CD4-positive, alpha-beta memory T cell (primary cell): Measurements from ENCODE around the gene TRIM39. TPM values are rescaled to one million over a fixed set of nuclear protein-coding genes. Genes with fewer than 3 reads are reported as not detected.

ENCODE experiments used
- CTCF ChIA-PET: fragments of 350-600 bp; sonication (Branson Sonifier 250); formaldehyde crosslinking; loops from one replicate; lab custom pipeline; 2021; ENCODE audit warnings: inconsistent platforms; ENCODE audit not compliant: partially characterized antibody; lab: Charles Lee
- POLR2A ChIA-PET: fragments of 350-600 bp; sonication (Branson Sonifier 250); formaldehyde crosslinking; loops from one replicate; lab custom pipeline; 2021; ENCODE audit not compliant: partially characterized antibody; lab: Charles Lee
- DNase-seq, 5 donors: peaks; one replicate each; pipeline versions ENCODE4 v3.0.0 to v3.0.0-alpha.2; 2020 to 2022; ENCODE audit warnings: mixed read lengths in 1 of 5
- H3K27ac ChIP-seq: one replicate; pipeline ENCODE4 v1.7.0; 2013; ENCODE audit warnings: low read depth, low read length
- H3K27me3 ChIP-seq: 2 replicates; pipeline ENCODE4 v1.7.0; 2013; ENCODE audit warnings: mild to moderate bottlenecking, low read length, moderate library complexity; ENCODE audit not compliant: insufficient read depth
- H3K36me3 ChIP-seq: 2 replicates; pipeline ENCODE4 v1.7.0; 2013; ENCODE audit warnings: mild to moderate bottlenecking, low read length, moderate library complexity; ENCODE audit not compliant: insufficient read depth
- H3K4me1 ChIP-seq: 2 replicates; pipeline ENCODE4 v1.7.0; 2013; ENCODE audit warnings: mild to moderate bottlenecking, low read length, moderate library complexity; ENCODE audit not compliant: insufficient read depth
- H3K4me3 ChIP-seq, 2 donors: one replicate each; pipeline ENCODE4 v1.7.0; 2013; ENCODE audit warnings: low read length in 2 of 2, mild to moderate bottlenecking in 1 of 2
- H3K9me3 ChIP-seq, 2 donors: one replicate each; pipeline ENCODE4 v1.7.0; 2013; ENCODE audit warnings: low read length in 2 of 2, control low read depth in 1 of 2; ENCODE audit not compliant: control insufficient read depth in 1 of 2
- H3K27ac Mint-ChIP-seq, 7 donors: one replicate each; pipeline ENCODE4 v1.8.0; 2020 to 2021; ENCODE audit warnings: mixed read lengths in 7 of 7, mild to moderate bottlenecking in 6 of 7, inconsistent platforms in 3 of 7, moderate library complexity in 3 of 7
- H3K27me3 Mint-ChIP-seq, 2 donors: one replicate each; pipeline ENCODE4 v1.8.0; 2020 to 2021; ENCODE audit warnings: mixed read lengths in 2 of 2
- H3K36me3 Mint-ChIP-seq, 2 donors: one replicate each; pipeline ENCODE4 v1.8.0; 2020 to 2021; ENCODE audit warnings: mixed read lengths in 2 of 2, inconsistent platforms in 1 of 2, mild to moderate bottlenecking in 1 of 2
- H3K4me1 Mint-ChIP-seq, 4 donors: one replicate each; pipeline ENCODE4 v1.8.0; 2020 to 2021; ENCODE audit warnings: mixed read lengths in 4 of 4, mild to moderate bottlenecking in 1 of 4
- H3K4me3 Mint-ChIP-seq, 8 donors: one replicate each; pipeline ENCODE4 v1.8.0; 2020 to 2021; ENCODE audit warnings: mixed read lengths in 8 of 8, mild to moderate bottlenecking in 7 of 8, moderate library complexity in 6 of 8, inconsistent platforms in 3 of 8
- H3K9me3 Mint-ChIP-seq, 8 donors: one replicate each; pipeline ENCODE4 v1.8.0; 2020 to 2021; ENCODE audit warnings: mixed read lengths in 8 of 8, mild to moderate bottlenecking in 5 of 8, inconsistent platforms in 3 of 8, moderate library complexity in 1 of 8
- intact Hi-C: fragments of 100-400 bp; cut with micrococcal nuclease; formaldehyde crosslinking; loops from one replicate; pipeline ENCODE4 v1.15.1; 2023
- polyA plus RNA-seq, 2 donors: library from polyadenylated mRNA; unstranded; fragments of 300-500 nt; fragmentation: Illumina TruSeq; gene quantifications; one replicate each; pipeline ENCODE4 v1.2.3, GENCODE V29; 2021
- total RNA-seq, 2 experiments: library from RNA; stranded (reverse); gene quantifications; one replicate each; pipeline ENCODE4 v1.2.3, GENCODE V29; 2021

TRIM39 gene
- total and polyA plus RNA-seq, 4 experiments from 2014 or later = 6.9 to 30.9 (median 23.1) TPM

DNA sequence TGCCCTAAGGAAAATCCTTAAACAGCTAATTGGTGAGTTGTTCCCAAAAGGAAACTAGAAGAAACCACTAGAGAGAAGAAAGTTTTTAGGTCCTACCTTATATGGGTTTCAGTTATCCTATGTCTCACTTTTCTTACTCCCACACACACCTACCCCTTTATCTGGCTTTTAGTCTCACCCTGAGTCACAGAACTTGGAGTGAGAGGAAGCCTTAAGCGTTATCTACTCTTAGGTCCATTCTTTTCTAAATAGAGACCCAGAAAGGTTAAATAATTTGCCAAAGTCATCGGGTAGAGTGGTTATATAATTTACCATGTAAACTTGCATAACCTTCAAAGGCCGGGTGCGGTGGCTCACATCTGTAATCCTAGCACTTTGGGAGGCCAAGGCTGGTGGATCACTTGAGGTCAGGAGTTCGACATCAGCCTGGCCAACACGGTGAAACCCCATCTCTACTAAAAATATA lies 13.9 kb downstream of the TRIM39 start:
- Mint-ChIP-seq H3K4me3 (no peak overlapping the region), H3K36me3 (peaks cover 41 to 57% of the 10 kb centered on the region in 2 donors), H3K27me3 (no peaks in the 10 kb centered on the region), H3K27ac (peak overlapping the region in 1 of 7 donors; percentile 41), H3K9me3 (no peaks in the 10 kb centered on the region), H3K4me1 (peaks cover 5 to 18% (median 6%) of the 10 kb centered on the region in 4 donors)
- intact Hi-C loops = no loop called here
- Histone ChIP-seq H3K4me3 (no peak overlapping the region), H3K27me3 (no peaks in the 10 kb centered on the region), H3K4me1 (peaks cover 8% of the 10 kb centered on the region), H3K36me3 (peaks cover 51% of the 10 kb centered on the region), H3K27ac (no peak overlapping the region), H3K9me3 (no peaks in the 10 kb centered on the region)
- POLR2A ChIA-PET = no interaction called here
- DNase-seq = no peak
- CTCF ChIA-PET = no interaction called here

DNA sequence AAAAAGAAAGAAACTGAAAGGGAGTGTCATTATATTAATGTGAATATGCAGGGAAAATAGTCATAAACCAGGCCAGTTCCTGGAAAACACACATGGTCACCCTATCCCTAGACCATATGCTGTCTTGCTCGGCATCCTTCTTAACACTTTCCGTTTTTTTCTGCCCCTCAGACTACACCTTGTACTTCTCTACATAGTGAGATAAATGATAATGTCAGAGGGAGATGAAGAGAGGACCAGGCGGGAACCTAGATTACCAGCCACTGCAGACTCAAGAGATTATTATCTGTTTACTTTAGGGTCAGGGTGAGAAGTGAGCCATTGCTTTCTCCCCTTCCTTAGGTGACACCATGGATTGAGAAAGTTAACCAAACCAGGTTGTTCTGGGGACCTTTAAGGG lies 14.5 kb downstream of the TRIM39 start:
- Mint-ChIP-seq H3K9me3 (no peaks in the 10 kb centered on the region), H3K27me3 (no peaks in the 10 kb centered on the region), H3K4me1 (peaks cover 10 to 24% (median 12%) of the 10 kb centered on the region in 4 donors), H3K4me3 (no peak overlapping the region), H3K27ac (peak overlapping the region in 1 of 7 donors; percentile 30), H3K36me3 (peaks cover 41 to 56% of the 10 kb centered on the region in 2 donors)
- intact Hi-C loops = no loop called here
- Histone ChIP-seq H3K9me3 (no peaks in the 10 kb centered on the region), H3K27me3 (no peaks in the 10 kb centered on the region), H3K4me1 (peaks cover 14% of the 10 kb centered on the region), H3K36me3 (peaks cover 45% of the 10 kb centered on the region), H3K4me3 (no peak overlapping the region), H3K27ac (no peak overlapping the region)
- POLR2A ChIA-PET = interaction anchor here (1.8 kb wide), 1 partner anchor 15 kb away, joined by 6 read pairs; the partner anchor contains the start of gene TRIM39
- CTCF ChIA-PET = no interaction called here
- DNase-seq = no peak

DNA sequence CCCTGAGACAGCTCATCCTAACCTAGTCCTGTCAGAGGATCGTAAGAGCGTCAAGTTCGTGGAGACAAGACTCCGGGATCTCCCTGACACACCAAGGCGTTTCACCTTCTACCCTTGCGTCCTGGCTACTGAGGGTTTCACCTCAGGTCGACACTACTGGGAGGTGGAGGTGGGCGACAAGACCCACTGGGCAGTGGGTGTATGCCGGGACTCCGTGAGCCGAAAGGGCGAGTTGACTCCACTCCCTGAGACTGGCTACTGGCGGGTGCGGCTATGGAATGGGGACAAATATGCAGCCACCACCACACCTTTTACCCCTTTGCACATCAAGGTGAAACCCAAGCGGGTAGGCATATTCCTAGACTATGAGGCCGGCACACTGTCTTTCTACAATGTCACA lies 15.0 kb downstream of the TRIM39 start:
- no peaks in the 10 kb centered on the region for H3K9me3 Mint-ChIP-seq
- no peak for DNase-seq
- intact Hi-C loops = no loop called here
- no peak overlapping the region for H3K27ac Mint-ChIP-seq
- Histone ChIP-seq H3K27ac (no peak overlapping the region), H3K27me3 (no peaks in the 10 kb centered on the region), H3K4me3 (no peak overlapping the region), H3K36me3 (peaks cover 44% of the 10 kb centered on the region), H3K9me3 (no peaks in the 10 kb centered on the region), H3K4me1 (peaks cover 14% of the 10 kb centered on the region)
- H3K4me1 Mint-ChIP-seq = peaks cover 12 to 26% (median 13%) of the 10 kb centered on the region in 4 donors
- CTCF ChIA-PET = no interaction called here
- no peaks in the 10 kb centered on the region for H3K27me3 Mint-ChIP-seq
- peaks cover 39 to 51% of the 10 kb centered on the region in 2 donors for H3K36me3 Mint-ChIP-seq
- H3K4me3 Mint-ChIP-seq = no peak overlapping the region
- POLR2A ChIA-PET = interaction anchor here (1.8 kb wide), 1 partner anchor 15 kb away, joined by 6 read pairs; the partner anchor contains the start of gene TRIM39

DNA sequence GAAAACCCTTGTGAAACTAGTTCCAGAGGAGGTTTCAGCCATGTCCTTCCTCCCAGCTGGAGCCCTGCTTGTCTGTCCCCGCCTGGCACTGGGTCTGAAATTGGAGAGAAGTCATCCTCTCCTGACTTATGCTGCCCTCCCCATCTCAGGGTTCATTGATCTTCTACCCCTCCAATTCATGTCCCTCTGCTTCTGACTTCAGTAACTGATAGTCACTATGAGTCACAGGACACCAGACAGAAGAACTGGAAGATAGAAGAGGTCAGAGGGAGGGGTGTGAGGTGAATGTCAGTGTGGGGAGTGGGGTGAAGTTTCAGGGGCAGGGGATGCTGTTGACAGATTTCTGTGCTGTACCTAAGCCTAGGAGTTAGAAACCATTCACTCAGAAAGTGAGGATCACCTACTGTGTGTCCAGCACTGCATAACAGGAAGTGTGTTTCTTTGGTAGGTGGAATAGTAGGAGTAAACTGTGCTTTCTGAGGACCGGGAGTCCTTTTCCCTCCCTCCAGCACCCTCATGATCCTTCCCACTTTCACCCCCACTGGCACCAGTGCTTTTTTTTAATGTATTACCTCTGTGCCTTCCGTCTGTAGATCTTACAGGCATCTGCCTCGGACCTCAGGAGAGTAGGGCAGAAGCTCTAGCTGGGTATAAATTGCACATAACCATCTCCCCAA lies 17.6 kb downstream of the TRIM39 start:
- peaks cover 18 to 37% (median 22%) of the 10 kb centered on the region in 4 donors for H3K4me1 Mint-ChIP-seq
- no peaks in the 10 kb centered on the region for H3K27me3 ChIP-seq
- intact Hi-C loops = no loop called here
- peak overlapping the region; percentile 75 to 98 (median 94) for H3K27ac Mint-ChIP-seq
- H3K4me3 Mint-ChIP-seq = peak overlapping the region in 7 of 8 donors; percentile 87 to 95 (median 92)
- H3K27me3 Mint-ChIP-seq = peaks cover 0 to under 1% of the 10 kb centered on the region in 2 donors
- peaks cover 19% of the 10 kb centered on the region for H3K4me1 ChIP-seq
- H3K9me3 ChIP-seq = no peaks in the 10 kb centered on the region
- peaks cover 33% of the 10 kb centered on the region for H3K36me3 ChIP-seq
- no peak for DNase-seq
- H3K9me3 Mint-ChIP-seq = no peaks in the 10 kb centered on the region
- peak overlapping the region in 1 of 2 donors; percentile 78 for H3K4me3 ChIP-seq
- peaks cover 30 to 45% of the 10 kb centered on the region in 2 donors for H3K36me3 Mint-ChIP-seq
- ChIA-PET CTCF (no interaction called here), POLR2A (interaction anchor here (1.0 to 1.3 kb wide), 3 partner anchors 16 to 130 kb away, joined by 3 to 19 read pairs (median 4); partner anchors contain the start of gene TRIM39)
- H3K27ac ChIP-seq = peak overlapping the region; percentile 87

DNA sequence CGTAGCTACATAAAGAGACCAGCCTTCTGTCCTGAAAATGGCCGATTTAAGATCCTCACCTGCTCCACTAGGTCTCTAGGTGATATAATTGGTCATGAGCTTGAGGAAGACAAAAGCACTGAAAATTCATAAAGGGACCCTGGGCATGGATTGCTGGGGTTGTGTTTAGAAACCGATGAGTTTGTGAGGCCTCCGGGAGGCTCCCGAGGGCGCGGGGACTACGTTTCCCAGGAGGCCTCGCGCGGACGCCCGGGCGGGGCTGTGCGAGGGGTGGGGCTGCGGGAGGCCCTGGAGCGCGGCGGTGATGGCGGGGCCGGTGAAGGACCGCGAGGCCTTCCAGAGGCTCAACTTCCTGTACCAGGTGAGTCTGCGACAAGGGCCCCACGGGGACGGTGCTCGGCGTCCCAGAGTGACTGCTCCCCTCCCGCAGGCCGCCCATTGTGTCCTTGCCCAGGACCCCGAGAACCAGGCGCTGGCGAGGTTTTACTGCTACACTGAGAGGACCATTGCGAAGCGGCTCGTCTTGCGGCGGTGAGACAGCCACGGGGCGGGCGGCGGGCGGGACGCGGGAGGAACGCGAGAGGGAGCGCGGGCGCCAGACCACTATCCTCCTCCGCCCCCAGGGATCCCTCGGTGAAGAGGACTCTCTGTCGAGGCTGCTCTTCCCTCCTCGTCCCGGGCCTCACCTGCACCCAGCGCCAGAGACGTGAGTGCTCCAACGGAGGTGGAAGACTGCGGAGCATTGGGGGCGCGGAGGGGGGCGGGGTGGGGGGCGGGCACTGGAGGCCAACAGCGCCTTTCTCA lies 18.3 kb downstream of the TRIM39 start, which contains the start of gene RPP21:
Gene RPP21, plus strand, starts transcription at position 289 of the 804 bp plus-strand sequence. Its CDS starts 16 bp downstream, at position 305.
- peak within 1 kb of the TSS; percentile 59 to 78 for H3K4me3 ChIP-seq
- Mint-ChIP-seq H3K4me1 (peaks cover 22 to 42% (median 25%) of the 10 kb centered on the region in 4 donors), H3K36me3 (peaks cover 24 to 38% of the 10 kb centered on the region in 2 donors), H3K27ac (peak within 1 kb of the TSS; percentile 77 to 98 (median 96)), H3K9me3 (no peaks in the 10 kb centered on the region), H3K27me3 (peaks cover 0 to 2% of the 10 kb centered on the region in 2 donors), H3K4me3 (peak within 1 kb of the TSS; percentile 87 to 95 (median 92))
- H3K27me3 ChIP-seq = no peaks in the 10 kb centered on the region
- H3K27ac ChIP-seq = peak within 1 kb of the TSS; percentile 87
- peaks cover 20% of the 10 kb centered on the region for H3K4me1 ChIP-seq
- peaks cover 26% of the 10 kb centered on the region for H3K36me3 ChIP-seq
- peak; percentile 82 to 87 (median 85) for DNase-seq
- intact Hi-C loops = loop anchor here (1.0 kb wide), 2 partner anchors 19 to 132 kb away; partner anchors contain the start of genes TRIM26 and TRIM39
- H3K9me3 ChIP-seq = no peaks in the 10 kb centered on the region
- CTCF ChIA-PET = interaction anchor here (0.5 kb wide), 1 partner anchor 559 kb away, joined by 4 read pairs; no protein-coding TSS in a partner anchor
- POLR2A ChIA-PET = interaction anchor here (1.0 to 1.4 kb wide), 4 partner anchors 17 to 131 kb away, joined by 3 to 19 read pairs (median 4); partner anchors contain the start of gene TRIM39

DNA sequence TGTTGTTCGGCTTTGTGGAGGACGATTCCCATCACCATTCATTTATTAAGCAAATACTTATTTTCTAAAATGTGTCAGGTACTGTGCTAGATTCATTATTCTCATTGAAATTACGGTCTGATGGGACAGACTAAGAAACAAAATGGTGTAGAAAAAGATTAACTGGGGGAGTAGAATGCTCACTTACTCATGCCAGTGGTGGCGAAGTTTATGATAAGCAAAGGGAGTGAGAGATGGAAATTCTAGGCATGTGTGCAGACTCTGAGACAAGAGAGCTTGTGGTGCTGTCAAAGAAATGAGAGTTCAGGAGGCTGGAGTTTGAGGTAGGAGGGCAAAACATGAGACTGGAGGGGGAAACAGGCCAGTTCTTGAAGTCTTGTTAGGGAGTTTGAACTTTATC lies 19.1 kb downstream of the TRIM39 start:
- H3K36me3 Mint-ChIP-seq = peaks cover 21 to 31% of the 10 kb centered on the region in 2 donors
- intact Hi-C loops = loop anchor here (1.0 kb wide), 2 partner anchors 20 to 133 kb away; partner anchors contain the start of genes TRIM26 and TRIM39
- peaks cover 19% of the 10 kb centered on the region for H3K36me3 ChIP-seq
- POLR2A ChIA-PET = interaction anchor here (1.4 kb wide), 1 partner anchor 20 kb away, joined by 5 read pairs; the partner anchor contains the start of gene TRIM39
- DNase-seq = no peak
- H3K27ac ChIP-seq = no peak overlapping the region
- peaks cover 26 to 50% (median 30%) of the 10 kb centered on the region in 4 donors for H3K4me1 Mint-ChIP-seq
- H3K27me3 ChIP-seq = no peaks in the 10 kb centered on the region
- peak overlapping the region; percentile 87 to 95 (median 90) for H3K4me3 Mint-ChIP-seq
- H3K4me3 ChIP-seq = peak overlapping the region in 1 of 2 donors; percentile 78
- peaks cover 0 to 2% of the 10 kb centered on the region in 2 donors for H3K27me3 Mint-ChIP-seq
- CTCF ChIA-PET = no interaction called here
- no peaks in the 10 kb centered on the region for H3K9me3 Mint-ChIP-seq
- H3K4me1 ChIP-seq = peaks cover 26% of the 10 kb centered on the region
- peak overlapping the region in 6 of 7 donors; percentile 52 to 93 (median 84) for H3K27ac Mint-ChIP-seq
- H3K9me3 ChIP-seq = no peaks in the 10 kb centered on the region
